GM18870 (cell line): ENCODE measurements around the gene TCF23.
"Not testable (repeated sequence)": the region's sequence is repeated elsewhere in the genome, so short reads cannot be mapped to it uniquely, and the experiment has no call there.

ENCODE experiments used
- ATAC-seq: cut with Tn5 transposase; IDR thresholded peaks from one replicate; pipeline ENCODE4 v1.9.1; 2021; ENCODE audit warnings: moderate library complexity; ENCODE audit not compliant: unreplicated experiment

Gene TCF23

DNA sequence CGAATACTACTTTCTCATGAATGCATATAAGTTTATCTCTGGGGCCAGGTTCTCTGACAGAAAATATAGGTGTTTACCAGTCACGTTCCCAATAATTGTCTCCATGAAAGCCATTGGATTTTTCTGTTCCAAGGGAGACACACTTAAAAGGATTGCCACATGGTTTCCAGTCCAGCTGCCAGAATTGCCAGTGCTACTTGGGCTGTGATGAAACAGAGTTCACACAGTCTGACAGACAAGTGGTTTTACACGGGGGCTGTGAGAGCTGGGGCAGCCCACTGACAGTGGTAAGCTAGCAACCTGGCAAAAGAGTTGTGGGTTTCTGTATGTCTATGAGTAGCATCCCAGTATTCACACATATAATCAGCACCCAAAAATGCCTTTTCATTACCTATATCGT is 35.3 kb downstream of the TCF23 start:
- no peak for ATAC-seq

DNA sequence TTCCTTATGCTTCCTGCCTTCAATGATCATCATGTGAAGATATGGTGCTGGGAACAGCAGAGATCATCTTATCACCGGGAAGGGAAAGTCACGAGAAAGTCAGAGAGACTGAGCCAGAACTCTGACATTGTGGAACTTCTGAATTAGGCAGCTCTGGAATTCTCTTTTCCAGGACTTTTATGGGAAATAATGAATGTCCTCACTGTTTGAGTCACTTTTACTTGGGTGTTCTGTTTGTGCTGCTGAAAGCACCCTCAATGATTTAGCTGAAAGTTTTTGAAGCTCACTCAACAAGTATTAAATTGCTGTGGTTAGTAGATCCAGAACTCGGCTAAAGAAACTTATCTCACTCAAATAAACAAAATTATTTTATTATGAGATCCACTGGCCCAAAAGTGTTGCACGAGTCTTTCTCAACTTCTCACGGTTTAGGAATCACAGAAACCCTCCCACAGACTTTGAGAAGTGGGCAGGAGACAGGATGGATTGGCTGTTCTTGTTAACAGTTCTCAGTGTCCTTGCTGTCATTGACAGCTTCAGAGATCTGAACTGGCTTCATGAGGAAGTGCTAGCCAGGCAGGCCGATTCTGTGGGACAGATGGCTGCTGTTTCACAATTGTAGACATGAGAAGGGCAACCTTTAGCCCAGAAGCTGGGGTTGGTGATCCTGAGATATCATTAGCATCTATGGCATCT is 36.7 kb downstream of the TCF23 start:
- ATAC-seq = no peak

DNA sequence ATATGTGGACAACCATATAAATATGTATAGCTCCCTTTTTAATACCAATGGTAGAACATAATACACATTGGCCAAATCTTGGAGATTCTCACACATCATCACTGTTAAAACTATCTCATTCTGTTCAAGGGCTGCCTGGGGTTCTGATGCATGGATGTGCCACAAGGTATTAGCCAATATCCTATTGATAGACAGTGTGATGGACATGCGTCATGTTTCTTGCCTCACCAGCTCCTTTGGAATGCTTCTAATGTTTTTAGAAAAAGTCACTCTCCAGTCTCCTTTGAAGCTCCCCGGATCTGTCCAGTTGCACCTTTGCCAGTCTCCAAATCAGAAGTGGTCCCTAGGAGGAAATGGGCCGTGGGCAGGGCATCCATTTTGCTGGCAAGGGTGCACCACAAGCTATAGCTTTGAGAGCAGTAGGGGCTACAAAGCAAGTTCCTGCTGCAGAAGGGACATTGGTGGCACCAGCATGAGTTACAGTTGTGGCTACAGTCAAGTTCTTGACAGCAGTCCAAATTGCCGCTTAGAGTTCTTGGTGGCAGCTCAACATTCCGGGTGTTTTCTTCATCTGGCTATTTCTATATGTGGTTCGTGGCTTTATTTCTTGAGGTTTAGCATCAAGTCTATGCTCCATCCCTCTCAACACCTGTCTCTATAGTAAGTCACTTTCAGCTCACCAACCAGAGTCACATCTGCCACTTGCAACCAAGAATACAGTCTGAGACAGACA is 38.0 kb downstream of the TCF23 start:
- ATAC-seq = no peak

DNA sequence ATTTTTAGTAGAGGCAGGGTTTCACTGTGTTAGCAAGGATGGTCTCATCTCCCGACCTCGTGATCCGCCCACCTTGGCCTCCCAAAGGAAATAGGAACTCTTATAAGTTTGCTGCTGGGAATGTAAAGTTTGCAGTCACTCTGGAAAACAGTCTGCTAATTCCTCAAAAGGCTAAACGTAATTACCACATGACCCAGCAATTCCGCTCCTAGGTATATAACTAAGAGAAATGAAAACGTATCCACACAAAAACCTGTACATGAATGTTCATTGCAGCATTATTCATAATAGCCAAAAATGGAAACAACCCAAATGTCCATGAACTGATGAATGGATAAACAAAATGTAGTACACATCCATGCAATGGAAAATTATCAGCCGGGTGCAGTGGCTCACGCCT is 41.2 kb downstream of the TCF23 start:
- ATAC-seq = no peak

GRCh38 chr2:27191070-27191829 is 42.4 kb downstream of the TCF23 start:
- ATAC-seq = no peak

- ATAC-seq = no peak
Measured at GRCh38 chr2:27194538-27195354, 45.9 kb downstream of the TCF23 start.

DNA sequence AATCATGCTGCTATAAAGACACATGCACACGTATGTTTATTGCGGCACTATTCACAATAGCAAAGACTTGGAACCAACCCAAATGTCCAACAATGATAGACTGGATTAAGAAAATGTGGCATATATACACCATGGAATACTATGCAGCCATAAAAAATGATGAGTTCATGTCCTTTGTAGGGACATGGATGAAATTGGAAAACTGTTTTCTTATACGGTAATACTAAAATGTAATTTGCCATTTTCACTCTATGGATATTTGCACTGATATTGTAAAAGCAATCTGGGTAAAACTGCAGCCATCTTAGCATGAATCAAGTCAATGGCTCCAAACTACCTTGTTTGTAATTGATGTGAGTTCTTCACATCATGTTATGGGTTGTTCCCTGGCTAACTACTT is 47.0 kb downstream of the TCF23 start:
- ATAC-seq = not testable (repeated sequence)

DNA sequence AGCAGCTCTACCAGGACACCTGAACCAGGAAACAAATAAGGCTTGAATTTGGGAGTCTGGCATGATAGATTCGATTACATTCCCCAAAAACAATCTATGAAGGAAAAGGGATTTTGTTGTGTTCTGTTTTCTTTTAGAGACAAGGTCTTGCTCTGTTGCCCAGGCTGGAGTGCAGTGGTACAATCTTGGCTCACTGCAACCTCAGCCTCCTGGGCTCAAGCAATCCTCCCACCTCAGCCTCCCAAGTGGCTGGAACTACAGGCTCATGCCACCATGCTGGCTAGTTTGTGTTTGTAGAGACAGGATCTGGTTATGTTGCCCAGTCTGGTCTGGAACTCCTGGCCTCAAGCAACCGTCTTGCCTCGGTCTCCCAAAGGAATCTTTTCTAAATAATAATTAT is 49.3 kb downstream of the TCF23 start:
- ATAC-seq = not testable (repeated sequence)

GRCh38 chr2:27198627-27199026 is 49.8 kb downstream of the TCF23 start:
- ATAC-seq = no peak

DNA sequence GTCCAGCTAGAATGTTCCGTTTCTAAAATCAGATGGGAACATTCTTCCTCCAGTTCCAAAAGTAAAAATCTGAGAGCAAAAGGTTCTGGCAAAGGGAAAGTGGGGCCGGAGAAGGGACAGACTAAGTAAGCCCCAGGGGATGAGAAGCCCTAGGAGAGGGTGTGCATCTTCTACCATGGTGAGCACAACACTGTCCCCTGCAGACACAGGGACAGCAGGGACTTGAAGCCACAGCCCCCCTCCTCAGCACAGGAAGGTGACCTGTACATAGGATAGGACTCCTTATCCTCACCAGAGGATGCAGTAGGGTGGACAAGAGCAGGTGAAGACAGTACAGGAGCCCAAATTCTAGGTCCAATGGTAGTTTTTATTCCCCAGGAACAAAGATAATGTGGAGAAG is 50.4 kb downstream of the TCF23 start:
- ATAC-seq = no peak

DNA sequence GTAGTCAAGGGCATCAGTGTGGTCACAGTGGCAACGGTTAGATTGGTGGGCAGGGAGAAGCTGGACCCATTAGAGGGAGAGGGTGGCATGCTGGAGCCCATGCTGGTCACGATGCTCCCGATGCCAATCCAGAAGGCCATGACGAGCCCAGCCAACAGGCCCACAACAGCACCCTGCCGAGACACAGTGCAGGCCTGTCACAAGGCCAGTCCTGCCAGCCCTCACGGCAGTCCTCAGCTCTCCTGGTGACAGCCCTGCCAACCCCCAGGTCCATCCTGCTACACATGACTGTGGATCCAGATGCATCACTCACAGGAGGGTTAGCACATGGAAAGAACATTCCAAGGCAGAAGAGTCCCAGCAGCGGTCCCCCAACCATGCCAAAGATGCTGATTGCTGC is 52.9 kb downstream of the TCF23 start:
- no peak for ATAC-seq

- ATAC-seq = no peak
Measured at GRCh38 chr2:27202854-27203253, 54.0 kb downstream of the TCF23 start.

DNA sequence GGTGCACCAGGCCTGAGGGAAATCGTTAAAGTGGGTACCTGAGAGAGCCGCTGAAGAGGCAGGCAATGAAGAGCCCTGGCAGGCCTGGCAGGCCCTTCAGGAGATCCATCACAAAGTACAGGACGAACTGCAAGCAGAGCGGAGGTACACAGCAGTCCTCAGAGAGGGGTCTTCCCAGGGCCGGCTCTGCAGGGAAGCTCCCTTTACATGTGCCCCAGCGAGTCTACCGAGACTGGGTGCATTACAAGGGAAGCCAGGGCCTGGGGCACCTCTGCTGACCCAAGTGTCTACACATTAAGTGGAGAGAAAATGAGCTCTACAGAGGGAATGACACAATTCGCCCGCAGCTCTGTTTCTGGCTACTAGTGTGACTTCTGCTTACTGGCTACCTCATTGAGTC is 54.9 kb downstream of the TCF23 start:
- no peak for ATAC-seq

- ATAC-seq = no peak
Measured at GRCh38 chr2:27204566-27204965, 55.8 kb downstream of the TCF23 start.

DNA sequence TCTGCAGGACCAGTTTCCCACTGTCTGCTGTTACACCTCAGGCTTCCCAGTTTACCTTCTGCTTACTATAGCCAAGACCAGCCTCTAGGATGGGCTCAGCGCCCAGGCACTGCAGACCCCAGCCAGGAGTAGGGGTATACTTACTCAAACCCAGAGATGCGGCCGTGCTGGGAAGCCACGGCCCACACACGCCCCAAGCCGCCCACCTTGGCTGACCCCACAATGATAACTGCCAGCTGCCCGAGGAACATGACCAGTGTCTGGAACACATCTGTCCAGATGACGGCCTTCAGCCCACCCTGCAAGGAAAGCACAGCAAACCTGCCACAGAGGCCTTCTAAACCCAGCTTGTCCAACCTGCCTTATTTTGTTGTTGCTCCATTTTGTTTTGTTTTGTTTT is 56.4 kb downstream of the TCF23 start:
- ATAC-seq = no peak

DNA sequence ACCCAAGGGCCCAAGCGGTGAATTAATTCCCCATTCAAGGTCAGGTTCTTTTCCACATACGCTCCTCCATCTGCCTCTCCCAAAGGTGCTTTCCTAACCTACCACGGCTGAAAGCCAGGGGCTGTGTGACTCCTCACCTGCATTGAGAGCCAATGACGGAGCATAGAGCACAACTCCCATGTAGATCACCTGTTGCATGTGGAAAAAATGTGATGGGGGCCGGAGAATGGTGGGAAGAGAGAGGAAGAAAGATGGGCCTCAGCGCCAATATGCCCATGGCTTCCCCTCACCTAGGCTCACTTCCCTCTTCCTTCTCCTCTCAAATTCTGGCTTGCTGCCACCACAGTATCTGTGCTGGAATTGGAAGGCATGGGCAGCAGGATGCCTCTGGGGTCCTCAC is 57.5 kb downstream of the TCF23 start:
- no peak for ATAC-seq
